ENCODE measurements around the gene MMP13. TPM values are rescaled to one million over a fixed set of nuclear protein-coding genes. Genes with fewer than 3 reads are reported as not detected.
"Not testable (repeated sequence)": the region's sequence is repeated elsewhere in the genome, so short reads cannot be mapped to it uniquely, and the experiment has no call there.

MMP13 gene
- total RNA-seq: not detected in 3 replicates

DNA sequence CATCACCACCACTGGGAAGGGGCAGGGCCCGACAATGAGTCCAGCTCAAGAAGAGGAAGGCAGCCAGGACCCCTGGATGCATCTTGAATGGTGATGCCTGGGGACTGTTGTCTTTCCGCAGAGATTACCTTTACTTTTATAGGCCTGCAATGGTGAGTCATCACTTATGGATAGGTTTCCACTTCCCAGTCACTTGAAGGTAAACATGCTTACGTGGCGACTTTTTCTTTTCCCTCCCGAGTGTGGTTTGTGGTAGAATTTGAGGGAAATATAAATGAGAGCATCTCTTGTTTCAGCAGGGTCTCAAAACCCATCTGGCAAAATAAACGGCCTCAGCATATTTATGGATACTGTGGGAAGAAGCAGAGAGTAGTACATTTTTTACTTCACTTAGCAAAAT, at the start of gene MMP13:
Gene MMP13 (minus strand): TSS at position 109 of the 400 bp plus-strand sequence. CDS start 27 bp downstream, at position 82.
- H3K9me3 Mint-ChIP-seq: peaks cover 3% of the 10 kb centered on the region
- peaks cover 1% of the 10 kb centered on the region for H3K27me3 Mint-ChIP-seq (ENCODE audit: low read depth)
- H3K4me3 Mint-ChIP-seq: no peak within 1 kb of the TSS
- no peak for DNase-seq (ENCODE audit: low spot score in 2 of 2, unreplicated experiment in 2 of 2)
- no peak within 1 kb of the TSS for H3K27ac Mint-ChIP-seq
- TF ChIP-seq, protein P1, sequence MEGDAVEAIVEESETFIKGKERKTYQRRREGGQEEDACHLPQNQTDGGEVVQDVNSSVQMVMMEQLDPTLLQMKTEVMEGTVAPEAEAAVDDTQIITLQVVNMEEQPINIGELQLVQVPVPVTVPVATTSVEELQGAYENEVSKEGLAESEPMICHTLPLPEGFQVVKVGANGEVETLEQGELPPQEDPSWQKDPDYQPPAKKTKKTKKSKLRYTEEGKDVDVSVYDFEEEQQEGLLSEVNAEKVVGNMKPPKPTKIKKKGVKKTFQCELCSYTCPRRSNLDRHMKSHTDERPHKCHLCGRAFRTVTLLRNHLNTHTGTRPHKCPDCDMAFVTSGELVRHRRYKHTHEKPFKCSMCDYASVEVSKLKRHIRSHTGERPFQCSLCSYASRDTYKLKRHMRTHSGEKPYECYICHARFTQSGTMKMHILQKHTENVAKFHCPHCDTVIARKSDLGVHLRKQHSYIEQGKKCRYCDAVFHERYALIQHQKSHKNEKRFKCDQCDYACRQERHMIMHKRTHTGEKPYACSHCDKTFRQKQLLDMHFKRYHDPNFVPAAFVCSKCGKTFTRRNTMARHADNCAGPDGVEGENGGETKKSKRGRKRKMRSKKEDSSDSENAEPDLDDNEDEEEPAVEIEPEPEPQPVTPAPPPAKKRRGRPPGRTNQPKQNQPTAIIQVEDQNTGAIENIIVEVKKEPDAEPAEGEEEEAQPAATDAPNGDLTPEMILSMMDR (IDR thresholded peaks at IDR 0.05; ENCODE audit: unreplicated experiment): no peak
- no peaks in the 10 kb centered on the region for H3K36me3 Mint-ChIP-seq
- H3K4me1 Mint-ChIP-seq: no peaks in the 10 kb centered on the region

DNA sequence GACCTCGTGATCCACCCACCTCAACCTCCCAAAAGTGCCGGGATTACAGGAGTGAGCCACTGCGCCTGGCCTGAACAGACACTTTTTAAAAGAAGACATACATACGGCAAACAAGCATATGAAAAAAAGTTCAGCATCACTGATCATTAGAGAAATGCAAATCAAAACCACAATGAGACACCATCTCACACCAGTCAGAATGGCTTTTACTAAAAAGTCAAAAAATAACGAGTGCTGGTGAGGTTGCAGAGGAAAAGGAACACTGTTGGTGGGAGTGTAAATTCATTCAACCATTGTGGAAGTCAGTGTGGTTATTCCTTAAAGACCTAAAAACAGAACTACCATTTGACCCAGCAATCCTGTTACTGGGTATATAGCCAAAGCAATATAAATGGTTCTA, 48.7 kb upstream of the MMP13 start:
- not testable (repeated sequence) for H3K27me3 Mint-ChIP-seq (ENCODE audit: low read depth); H3K4me1 Mint-ChIP-seq; H3K27ac Mint-ChIP-seq; H3K9me3 Mint-ChIP-seq; H3K4me3 Mint-ChIP-seq; DNase-seq (ENCODE audit: low spot score in 2 of 2, unreplicated experiment in 2 of 2); H3K36me3 Mint-ChIP-seq

DNA sequence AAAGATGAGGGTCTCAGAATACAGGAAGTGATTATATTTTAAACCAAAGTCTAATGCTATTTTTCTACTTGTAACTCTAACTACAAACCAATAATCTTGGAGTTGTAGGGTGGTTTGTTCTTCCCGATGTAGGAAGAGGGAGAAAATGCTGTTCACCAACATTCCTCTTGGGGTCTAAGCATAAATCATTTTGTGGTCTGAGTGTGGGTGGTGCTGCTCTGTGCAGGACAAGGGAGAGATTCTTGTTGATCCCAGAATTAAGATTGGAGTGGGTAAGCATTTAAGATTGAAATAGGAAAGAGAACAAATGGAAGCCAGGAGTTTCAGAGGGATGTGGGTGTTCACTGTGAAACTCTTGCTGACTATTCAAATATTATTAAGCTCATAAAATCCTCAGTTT, 38.6 kb upstream of the MMP13 start:
- no peak overlapping the region for H3K4me3 Mint-ChIP-seq
- no peak overlapping the region for H3K27ac Mint-ChIP-seq
- peaks cover 10% of the 10 kb centered on the region for H3K4me1 Mint-ChIP-seq
- peaks cover 3% of the 10 kb centered on the region for H3K9me3 Mint-ChIP-seq
- no peaks in the 10 kb centered on the region for H3K27me3 Mint-ChIP-seq (ENCODE audit: low read depth)
- no peak for DNase-seq (ENCODE audit: low spot score in 2 of 2, unreplicated experiment in 2 of 2)
- H3K36me3 Mint-ChIP-seq: no peaks in the 10 kb centered on the region
- TF ChIP-seq, protein P1 (IDR thresholded peaks at IDR 0.05; ENCODE audit: unreplicated experiment): no peak

DNA sequence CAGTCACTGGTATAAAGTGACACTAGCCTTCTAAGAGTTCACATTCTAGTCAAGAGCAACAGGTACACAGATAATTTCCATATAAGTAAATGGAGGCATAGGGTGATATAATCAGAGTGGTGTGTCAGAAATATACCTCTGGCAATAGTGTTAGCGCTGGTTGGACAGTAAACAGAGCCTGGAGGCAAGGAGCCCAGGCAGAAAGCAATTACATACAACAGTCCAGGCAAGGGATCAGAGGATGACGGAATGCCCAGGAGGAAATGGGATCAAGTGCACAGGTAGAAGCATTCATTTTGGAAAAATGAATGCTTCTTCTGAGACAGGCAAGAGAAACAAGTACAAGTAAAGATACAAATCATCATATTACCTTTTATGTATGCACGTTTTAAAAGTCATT, 36.2 kb upstream of the MMP13 start:
- Mint-ChIP-seq H3K4me3 (no peak overlapping the region), H3K9me3 (no peaks in the 10 kb centered on the region), H3K27ac (no peak overlapping the region), H3K4me1 (peaks cover 10% of the 10 kb centered on the region), H3K36me3 (no peaks in the 10 kb centered on the region), H3K27me3 (ENCODE audit: low read depth) (no peaks in the 10 kb centered on the region)
- TF ChIP-seq, protein P1 (IDR thresholded peaks at IDR 0.05; ENCODE audit: unreplicated experiment): no peak
- DNase-seq (ENCODE audit: low spot score in 2 of 2, unreplicated experiment in 2 of 2): no peak

DNA sequence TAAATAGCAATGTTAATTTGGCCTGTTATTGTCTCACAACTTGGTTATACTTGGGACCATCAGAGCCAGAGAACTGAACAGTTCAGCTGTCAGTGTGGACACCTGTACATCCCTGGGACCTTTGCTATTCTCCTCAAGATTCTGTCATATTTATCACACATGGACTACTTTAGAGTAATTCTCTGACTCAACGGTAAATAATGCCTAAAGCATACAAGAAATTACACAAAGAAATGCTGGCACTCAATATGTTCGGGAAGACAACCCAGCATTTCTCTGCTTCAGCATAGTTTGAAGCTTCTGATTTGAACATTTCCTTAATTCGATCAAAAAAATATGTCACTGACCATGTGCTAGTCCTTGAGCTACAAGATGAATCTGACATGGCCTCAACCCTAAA, 34.6 kb upstream of the MMP13 start:
- Mint-ChIP-seq H3K9me3 (no peaks in the 10 kb centered on the region), H3K27me3 (ENCODE audit: low read depth) (no peaks in the 10 kb centered on the region), H3K27ac (no peak overlapping the region), H3K4me1 (peaks cover 10% of the 10 kb centered on the region), H3K4me3 (no peak overlapping the region), H3K36me3 (no peaks in the 10 kb centered on the region)
- TF ChIP-seq, protein P1 (IDR thresholded peaks at IDR 0.05; ENCODE audit: unreplicated experiment): no peak
- no peak for DNase-seq (ENCODE audit: low spot score in 2 of 2, unreplicated experiment in 2 of 2)

DNA sequence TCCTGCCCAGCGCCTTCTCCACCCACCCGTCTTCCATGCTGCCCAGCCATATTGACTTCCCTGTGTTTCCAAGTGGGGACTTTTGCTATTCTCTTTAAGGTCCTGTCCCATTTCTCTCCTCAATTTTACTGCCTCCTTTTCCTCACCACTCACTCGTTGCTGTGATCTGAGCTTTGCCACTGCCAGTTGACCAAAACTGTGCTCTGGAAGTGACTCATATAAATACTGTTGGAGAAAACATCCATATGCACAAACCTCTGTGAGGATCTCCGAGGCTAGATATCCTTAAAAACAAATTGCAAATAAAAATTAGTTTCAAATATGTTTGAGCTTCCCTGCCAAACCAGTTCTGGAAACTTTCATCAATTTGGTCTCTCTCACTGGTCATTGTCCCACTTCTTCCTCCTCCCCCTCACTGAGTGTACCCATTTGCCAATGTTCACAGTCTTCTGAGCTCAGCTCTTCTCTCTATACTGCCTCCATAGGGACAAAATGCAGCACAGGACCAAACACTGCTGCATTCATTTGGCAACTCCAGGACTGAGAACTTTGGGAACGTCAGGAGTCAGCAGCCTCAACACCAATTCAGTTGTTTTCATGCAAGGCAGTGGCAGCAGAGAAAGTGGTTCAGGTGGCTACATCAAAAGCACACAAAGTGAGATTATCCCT, 34.0 kb upstream of the MMP13 start:
- no peaks in the 10 kb centered on the region for H3K27me3 Mint-ChIP-seq (ENCODE audit: low read depth)
- no peak overlapping the region for H3K4me3 Mint-ChIP-seq
- no peak for DNase-seq (ENCODE audit: low spot score in 2 of 2, unreplicated experiment in 2 of 2)
- H3K36me3 Mint-ChIP-seq: no peaks in the 10 kb centered on the region
- no peak overlapping the region for H3K27ac Mint-ChIP-seq
- TF ChIP-seq, protein P1 (IDR thresholded peaks at IDR 0.05; ENCODE audit: unreplicated experiment): no peak
- H3K9me3 Mint-ChIP-seq: no peaks in the 10 kb centered on the region
- peaks cover 10% of the 10 kb centered on the region for H3K4me1 Mint-ChIP-seq
